HG03066 (cell line): ENCODE data around the gene SLC43A2.
A peak's percentile ranks its signal among the peaks of the same experiment; 100 is the strongest.
"Not testable (repeated sequence)": the region's sequence is repeated elsewhere in the genome, so short reads cannot be mapped to it uniquely, and the experiment has no call there.

Source experiments
- ATAC-seq: cut with Tn5 transposase; IDR thresholded peaks from one replicate; pipeline ENCODE4 v1.9.1; 2021; ENCODE audit warnings: low read depth; ENCODE audit not compliant: unreplicated experiment

The SLC43A2 gene

DNA sequence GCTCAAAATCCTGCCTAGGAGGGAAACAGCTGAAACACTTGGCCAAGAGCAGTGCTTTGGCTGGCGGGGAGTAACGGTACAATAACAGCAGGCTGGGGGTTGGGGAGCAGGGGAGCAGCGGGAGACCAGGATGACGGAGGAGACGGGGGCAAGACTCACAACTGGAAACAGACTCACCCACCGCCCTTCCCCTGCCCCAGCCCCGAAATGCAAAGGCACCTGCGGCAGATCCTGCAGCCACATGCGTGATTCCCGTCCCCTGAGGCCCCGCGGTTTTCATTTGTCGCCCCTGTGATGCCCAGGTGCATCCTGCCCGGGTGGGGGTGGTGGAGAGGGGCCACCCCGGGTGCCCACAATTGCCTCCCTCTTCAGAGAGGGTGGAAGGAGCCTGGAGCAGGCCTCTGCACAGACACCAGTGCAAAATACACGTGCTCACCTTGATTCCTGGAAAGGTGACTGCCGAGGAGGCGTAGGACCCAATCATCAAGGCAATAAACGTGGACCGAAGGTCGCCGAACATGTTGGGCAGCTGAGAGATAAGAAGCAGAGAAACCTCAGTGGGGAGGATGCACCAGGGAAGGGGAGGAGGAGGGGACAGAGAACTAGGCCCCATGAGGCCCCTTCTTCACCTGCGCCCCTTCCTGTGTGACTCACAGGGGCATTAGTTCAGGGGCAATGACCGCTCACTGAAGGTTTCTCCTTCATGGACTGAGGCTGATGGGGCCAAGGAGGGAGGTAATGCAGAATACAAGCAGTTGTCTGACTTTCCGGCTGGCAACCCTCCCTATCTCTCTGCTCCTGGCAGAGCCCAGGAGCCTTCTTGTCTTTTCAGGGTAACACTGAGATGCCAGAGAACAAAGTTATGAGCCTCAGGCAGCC lies 35.6 kb downstream of the SLC43A2 start:
- ATAC-seq: peak; percentile 68

DNA sequence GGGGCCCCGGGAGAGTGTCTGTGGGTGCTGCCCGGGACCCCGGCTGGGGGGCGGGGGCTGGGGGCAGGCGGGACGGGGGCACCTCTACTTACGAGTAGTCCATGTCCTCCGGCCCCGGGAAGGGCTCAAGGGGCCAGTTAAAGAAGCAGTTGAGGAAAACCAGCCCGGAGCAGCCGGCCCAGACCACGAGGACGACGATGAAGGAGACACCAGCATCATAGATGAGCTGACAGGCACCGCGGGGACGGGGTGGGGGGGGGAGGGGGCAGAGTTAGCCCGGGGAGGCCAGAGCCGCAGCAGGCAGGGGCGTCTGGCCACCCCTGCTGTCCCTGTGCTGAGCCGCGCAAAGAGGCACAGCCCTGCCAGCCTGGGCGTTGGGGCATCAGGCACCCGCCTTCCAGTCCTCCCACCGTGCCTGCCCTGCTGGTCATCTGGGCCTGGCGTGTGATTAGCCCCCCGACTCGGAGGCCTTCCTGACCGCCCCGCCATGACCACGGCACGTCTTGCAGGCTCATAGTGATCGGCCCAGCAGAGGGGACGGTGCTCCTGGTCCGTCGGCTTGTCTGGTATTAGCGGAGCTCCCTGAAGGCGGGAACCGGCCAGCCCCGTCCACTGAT lies 37.1 kb downstream of the SLC43A2 start:
- no peak for ATAC-seq

DNA sequence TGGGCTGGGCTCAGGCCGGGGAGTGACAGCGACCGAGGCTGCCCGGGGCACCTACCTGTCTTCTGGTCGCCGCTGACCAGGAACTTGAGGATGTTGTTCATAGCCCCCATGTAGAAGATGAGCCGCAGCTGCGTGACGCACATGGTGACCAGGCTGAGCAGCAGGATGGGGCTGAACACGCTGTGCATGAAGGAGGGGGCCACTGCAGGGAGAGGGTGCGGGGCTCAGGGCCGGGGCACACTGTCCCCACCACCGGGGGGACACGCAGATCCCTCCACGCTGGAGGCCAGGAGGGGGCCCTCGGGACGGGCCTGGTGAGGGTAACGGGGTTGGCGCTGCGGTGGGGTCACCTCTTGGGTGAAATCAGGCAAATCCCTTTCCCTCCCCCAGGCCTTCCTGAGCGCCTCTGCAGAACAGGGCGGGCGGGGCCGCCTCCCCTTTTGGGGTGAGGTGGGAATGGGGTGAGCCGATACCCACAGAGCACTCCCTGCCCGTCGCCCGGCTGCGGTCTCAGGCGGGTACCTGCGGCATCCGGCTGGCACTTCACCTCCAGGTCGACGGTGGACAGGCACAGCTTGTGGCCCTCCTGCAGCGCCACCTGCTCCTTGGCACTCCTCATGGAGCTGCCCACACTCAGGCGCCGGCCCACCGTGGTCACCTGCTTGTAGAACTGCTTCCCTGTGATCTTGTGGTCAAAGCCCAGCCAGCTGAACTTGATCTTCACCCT lies 37.7 kb downstream of the SLC43A2 start:
- ATAC-seq: no peak

DNA sequence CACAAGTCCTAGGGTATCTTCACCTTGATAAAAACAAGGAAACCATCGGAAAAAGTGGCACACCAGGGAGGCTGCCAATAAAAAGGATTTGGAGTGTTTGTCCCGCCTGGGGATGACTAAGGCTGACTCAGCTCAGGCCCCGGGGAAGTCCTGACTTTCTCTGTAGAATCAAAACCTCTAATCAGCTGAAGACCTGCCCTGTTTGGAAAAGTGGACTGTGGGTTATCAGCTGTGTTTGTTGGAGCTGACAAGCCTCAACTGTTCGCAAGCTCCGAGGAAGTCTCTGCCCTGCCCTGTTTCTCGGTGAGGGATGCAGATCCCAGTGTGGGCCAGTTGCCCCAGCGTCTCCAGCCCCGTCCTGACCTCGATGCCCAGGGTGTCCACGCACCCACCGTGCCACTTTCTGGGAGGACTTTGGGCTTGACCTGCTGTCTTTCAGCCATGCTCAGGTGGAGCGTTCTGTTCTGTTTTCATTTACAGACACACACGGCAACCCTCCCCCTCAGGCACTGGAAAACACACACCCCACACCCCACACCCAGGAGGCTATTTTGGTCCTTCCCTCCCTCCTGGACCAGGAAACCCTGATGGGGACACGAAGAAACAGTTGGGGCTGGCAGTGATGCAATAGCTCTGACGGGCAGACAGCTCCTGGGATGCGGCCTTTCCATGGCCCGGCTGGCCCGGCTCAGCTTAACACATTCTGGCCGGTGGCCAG lies 38.4 kb downstream of the SLC43A2 start:
- no peak for ATAC-seq

DNA sequence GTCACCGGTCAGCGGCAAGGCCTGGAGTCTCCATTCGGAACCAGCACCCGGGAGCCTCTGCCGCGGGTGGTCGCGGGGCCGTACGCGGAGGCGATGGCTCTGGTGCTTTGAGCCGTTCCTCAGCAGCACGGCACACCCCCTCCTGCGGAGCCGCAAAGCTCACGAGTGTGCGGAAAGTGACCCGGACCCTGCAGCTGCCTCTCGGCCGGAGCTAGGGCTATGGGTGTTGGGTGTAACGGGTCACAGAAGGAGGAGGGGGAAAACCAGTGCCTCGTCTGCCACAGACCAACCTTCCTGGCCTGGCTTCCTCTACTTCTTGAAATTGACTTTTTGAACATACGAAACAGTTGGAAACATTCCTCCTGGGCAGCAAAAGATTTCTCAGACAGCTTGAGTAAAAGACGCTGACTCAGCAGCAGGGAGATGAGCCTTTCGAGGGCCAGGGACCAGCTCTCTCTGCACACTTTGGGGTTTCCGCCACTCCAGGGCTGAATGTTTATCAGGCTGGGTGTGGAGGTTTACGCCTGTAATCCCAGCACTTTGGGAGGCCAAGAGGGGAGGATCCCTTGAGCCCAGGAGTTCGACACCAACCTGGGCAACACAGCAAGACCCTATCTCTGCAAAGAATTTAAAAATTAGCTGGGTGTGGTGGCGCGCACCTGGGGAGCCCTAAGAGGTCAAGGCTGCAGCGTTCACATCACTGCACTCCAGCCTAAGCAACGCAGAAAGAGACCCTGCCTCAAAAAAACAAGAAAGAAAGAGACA lies 39.6 kb downstream of the SLC43A2 start:
- no peak for ATAC-seq

DNA sequence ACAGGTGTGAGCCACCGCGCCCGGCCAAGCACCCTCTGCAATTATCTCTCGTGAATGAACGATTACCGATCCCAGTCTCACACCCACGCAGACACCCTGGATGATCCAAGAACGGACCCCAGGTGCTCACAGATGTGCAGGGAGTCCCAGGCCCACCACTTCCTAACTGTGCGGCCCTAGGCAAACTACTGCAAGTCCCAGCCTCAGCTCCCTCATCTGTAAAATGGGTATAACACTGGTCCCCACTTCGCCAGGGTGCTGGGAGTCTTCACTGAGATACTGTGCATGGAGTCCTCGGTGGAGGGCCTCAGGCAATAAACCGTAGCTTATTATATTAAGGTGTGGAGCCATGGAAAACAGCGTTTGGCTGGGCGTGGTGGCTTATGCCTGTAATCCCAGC lies 44.5 kb downstream of the SLC43A2 start:
- no peak for ATAC-seq

DNA sequence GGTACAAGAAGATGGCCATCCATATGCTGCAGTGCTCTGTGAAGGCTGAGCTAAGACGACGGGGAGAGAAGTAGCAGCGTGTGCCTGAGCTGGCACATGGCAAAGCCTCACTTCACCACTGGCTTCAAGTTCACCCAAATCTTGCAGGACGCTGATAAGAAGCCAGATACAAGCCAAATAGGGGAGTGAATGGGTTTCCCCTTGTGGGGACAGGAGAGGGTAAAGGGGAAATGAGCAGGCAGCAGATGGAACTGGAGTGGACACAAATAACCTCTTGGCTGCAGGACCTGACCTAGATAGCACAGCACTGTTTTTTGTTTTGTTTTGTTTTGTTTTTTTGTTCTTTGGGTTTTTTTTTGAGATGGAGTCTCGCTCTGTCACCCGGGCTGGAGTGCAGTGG lies 45.1 kb downstream of the SLC43A2 start:
- ATAC-seq: no peak

DNA sequence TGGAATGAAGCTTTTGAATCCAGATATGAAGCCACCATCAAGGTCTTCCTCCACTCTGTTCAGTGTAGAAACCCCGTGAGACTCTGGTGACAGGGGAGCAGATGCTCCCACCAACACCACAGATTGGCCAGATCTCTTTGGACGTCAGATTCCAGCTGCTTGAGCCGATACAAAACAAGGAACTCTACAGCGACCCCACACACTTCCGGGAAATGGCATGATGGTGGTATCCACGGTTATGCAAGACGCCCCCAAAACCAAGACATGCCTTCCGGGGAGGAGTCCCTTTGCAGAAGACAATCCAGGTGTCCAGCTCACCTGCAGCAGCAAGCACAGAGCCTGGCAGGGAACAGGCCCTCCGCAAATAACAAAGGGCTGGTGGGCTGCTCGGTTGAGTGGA lies 46.3 kb downstream of the SLC43A2 start:
- no peak for ATAC-seq

DNA sequence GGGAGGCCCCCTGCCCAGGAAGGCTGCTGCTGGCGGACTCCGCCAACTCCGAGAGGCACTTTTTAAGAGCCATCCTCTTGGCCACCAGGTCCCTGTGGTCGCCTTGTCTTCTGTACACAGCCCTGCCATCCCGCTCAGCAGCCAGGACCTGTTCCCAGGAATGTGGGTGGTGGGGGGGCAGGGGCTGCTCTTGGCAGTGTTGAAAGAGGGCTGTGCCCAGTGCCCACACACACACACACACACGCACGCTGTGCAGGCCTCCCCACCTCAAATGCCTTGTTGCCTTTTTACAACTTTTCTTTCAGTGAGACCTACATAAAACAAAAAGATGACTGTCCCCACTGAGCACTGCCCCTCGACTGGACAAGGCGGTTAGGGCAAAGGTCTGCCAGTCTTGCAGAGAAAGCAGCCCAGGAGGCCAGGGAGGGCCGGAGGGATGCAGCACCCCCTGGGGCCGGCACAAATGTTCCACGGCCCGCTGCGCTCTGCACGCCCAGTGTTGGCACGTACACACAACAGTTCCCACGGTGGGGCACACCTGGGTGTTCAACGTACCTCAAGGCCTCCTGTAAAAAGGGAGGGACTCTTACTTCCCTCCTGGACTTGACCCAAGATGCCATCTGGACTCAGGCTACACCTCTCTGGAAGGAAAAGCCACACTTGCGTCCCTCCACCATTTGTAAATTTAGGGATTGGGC lies 47.5 kb downstream of the SLC43A2 start:
- no peak for ATAC-seq

DNA sequence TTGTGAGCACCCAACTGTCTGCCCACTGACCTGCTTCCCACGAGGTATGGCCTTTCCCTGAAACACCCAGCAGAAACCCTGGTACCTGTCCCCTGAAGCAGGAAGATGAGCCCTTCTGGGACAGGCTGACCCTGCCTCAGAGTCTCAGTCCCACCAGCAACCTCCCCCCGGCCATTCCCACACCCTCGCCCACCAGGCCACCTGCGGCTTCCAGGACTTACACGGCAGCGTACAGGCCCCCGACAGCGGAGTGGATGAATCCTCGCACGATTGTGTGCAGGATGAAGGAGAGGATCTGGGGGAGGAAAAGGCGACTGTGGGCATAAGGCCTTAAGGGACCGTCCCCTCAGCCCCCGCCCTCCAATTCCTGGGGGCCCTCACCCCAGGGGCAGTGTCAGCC lies 50.6 kb downstream of the SLC43A2 start:
- ATAC-seq: no peak

DNA sequence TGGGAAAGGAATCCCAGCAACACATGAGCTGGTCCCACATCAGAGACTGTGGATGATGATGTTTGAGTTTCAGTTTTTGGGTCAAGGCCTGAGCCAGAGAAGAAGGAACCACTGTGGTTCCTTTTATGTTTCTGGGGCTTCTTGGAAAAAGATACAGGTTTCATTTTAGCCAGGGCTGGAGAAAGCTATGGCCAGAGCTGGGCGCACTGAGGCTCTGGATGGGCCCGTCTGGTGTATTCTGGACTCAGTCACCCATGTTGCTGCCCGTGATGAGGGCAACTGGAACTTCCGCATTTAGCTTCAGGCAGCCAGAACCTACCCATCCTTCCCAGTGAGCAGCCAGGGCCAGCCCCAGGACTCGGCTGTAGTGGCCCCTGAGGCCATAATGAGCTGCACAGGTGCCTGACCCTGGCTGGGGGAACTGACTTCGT lies 51.0 kb downstream of the SLC43A2 start:
- no peak for ATAC-seq

DNA sequence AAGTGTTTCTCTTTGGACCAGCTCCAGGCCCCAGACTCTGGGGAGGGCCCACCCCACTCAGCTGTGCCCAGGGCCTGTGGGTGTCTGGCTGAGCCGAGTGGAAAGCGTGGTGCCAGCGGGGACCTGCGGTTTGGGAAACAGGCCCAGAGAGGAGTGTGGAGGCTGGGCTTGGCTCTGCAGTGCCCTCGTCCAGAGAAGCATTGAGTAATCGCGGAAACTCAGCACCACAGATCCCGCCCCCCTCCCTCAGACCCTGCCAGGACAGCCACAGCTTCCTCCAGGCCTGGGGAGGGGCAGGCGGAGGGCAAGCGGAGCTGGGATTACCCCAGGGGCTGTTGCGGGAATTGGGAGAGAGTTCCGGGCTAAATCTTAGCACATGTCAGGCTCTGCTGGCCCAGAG lies 51.5 kb downstream of the SLC43A2 start:
- no peak for ATAC-seq

DNA sequence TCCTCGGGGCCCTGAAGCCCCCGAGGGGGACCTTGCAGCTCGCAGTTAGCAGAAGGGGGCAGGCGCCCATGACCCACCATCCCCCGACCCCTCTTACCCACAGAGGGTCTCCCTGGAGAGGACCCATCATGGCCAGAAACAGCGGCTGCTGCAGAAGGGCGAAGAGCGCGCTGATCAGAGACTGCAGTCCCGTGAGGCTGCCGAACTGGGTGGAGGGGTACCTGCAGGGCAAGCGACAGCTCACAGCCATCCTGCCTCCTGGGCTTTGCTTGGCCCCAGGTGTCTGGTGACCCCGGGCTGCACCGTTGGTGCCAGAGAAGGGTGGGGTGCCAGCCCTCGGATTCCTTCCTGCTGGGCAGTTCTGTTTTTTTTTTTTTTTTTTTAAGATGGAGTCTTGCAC lies 52.1 kb downstream of the SLC43A2 start:
- ATAC-seq: no peak

DNA sequence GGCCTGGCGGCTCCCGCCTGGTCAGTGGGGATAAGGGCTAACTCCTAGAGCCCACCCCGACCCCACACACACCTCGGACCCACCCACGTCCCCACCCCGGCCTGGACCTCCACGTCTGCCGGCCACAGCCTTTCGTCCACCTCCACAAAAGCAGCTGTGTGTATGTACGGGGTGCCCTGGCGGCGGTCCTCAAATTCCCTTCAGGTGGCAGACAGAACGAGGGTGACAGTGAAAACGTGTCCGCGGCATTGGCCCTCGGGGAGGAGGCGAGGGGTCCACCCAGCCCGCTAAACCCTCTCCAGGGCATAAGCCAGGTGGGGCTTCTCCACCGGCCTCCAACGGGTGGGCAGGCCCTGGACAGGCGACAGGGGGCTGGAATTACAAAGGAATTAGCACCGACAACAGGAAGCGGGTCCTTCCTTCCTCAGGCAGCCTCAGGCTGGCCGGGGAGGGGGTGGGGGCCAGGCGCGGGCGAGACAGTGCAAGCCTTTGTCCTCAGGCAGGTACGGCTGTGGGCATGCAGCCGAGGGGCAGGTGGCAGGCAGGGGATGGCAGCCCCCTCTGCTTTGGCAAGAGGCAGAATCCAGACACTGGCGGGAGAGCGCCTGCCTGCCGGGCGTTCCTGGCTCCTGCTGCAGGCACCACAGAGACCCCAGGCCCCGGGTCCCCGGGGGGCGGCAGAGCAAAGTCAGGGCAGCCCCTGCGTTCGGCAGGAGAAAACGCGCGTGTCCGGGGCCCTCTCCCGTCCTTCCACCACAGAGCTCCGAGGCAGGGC lies 53.8 kb downstream of the SLC43A2 start:
- no peak for ATAC-seq

DNA sequence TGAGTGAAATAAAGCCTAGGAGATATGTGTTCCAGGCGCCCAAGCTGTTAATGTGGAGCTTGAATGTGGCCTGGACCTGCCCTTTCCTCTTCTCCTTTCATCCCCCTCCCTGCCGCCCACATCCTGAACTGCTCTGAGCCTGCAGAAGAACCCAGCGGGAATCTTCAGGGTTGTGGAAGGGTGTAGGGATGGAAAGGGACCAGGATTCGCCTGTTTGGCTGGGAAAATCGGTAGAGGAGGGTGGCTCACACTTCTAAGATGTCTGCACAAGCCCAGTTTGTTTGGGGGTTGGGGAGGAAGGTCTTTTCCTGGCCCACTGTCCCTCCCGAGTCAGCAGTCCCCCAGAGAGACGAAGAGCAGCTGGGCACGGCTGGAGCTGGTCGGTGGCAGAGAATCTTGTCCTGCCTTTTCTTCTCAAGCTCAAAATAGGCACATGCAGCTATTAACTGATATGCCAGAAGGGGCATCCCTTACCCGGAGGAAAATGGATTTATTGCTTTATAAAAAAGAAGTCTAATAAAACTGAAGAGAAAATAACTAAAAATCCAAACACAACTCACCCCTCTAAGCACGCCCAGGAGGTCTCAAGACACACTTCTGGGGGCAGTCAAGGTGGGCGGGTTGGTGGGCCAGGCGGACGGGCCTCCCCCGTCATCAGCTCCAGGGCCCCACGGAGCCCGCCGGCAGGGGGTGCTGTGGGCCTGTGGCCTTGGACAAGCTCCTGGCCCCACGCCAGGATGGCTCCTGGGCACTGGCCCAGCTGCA lies 54.5 kb downstream of the SLC43A2 start:
- no peak for ATAC-seq

DNA sequence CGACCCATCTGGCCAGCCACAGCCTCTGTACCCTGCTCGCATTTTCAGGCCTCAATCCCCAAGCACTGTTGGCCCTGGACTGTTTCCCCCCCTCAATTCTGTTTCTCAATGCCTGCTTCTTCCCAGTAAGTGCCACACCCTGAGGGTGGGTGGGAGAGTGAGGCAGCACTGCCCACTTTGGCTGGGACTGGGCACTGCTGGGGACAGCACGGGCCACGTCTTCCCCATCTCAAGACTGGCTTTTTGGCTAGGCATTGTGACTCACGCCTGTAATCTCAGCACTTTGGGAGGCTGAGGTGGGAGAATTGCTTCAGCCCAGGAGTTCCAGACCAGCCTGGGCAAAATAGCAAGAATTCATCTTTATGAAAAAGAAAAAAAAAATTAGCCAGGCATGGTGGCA lies 56.0 kb downstream of the SLC43A2 start:
- ATAC-seq: not testable (repeated sequence)

DNA sequence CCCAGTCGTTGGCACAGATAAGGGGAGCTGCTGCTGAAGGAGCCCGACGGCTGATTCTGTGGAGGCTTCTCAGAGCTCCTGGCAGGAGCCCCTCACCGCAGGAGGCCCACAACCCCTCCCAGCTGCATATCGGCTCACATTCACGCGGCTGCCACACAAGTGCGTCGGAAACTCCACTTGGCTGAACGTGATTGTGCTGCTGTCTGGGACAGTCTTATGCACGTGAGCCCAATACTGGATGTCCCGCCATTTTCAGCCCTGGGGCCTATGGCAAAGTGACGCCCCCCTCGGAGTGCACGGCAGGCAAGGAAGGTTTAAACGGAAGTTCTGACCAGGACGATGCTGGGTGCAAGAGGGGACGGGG lies 57.3 kb downstream of the SLC43A2 start:
- no peak for ATAC-seq
